PC-3 (cell line): ENCODE results near the gene AMPD1. TPM values are rescaled to one million over a fixed set of nuclear protein-coding genes. Genes with fewer than 3 reads are reported as not detected.

Experiments
- ATAC-seq: fragments of 200-7000 bp; cut with Tn5 transposase; 2 replicates; pipeline ENCODE4 v1.9.1; 2020; ENCODE audit warnings: mild to moderate bottlenecking, moderate library complexity
- BruUV-seq: library from RNA; stranded (reverse); fragments of 400-500 nt; replicated peaks from 2 replicates; lab custom pipeline; 2021; lab: Mats Ljungman, UMichigan
- CTCF ChIA-PET: fragments of 300-600 bp; sonication (Branson Sonifier 250); formaldehyde crosslinking; loops from one replicate; lab custom pipeline; 2022; ENCODE audit warnings: antibody characterized with exemption; lab: Charles Lee
- POLR2A ChIA-PET: fragments of 300-600 bp; sonication (Branson Sonifier 250); formaldehyde crosslinking; loops from one replicate; lab custom pipeline; 2022; ENCODE audit warnings: antibody characterized with exemption; ENCODE audit not compliant: unreplicated experiment; lab: Charles Lee
- DNase-seq: peaks from one replicate; pipeline ENCODE4 v3.0.0-alpha.2; 2015
- H2AFZ ChIP-seq: fragments of 300-600 bp; sonication (generic); 2 replicates; pipeline ENCODE4 v1.6.0; 2016; ENCODE audit warnings: antibody characterized with exemption, low read length
- H3F3A ChIP-seq: fragments of 300-600 bp; sonication (generic); one replicate; pipeline ENCODE4 v1.6.0; 2017; ENCODE audit warnings: antibody characterized with exemption, low read length, control low read depth, mild to moderate bottlenecking; ENCODE audit not compliant: unreplicated experiment
- H3K27ac ChIP-seq: fragments of 300-600 bp; sonication (generic); 2 replicates; pipeline ENCODE4 v1.5.1; 2016; ENCODE audit warnings: mild to moderate bottlenecking, low read length
- H3K27me3 ChIP-seq: fragments of 300-600 bp; sonication (generic); 2 replicates; pipeline ENCODE4 v1.6.1; 2016; ENCODE audit warnings: low read length, mixed read lengths
- H3K36me3 ChIP-seq: fragments of 300-600 bp; sonication (generic); 2 replicates; pipeline ENCODE4 v1.6.1; 2016; ENCODE audit warnings: low read depth, mixed run types, low read length, mixed read lengths
- H3K4me1 ChIP-seq: fragments of 300-600 bp; sonication (generic); 2 replicates; pipeline ENCODE4 v1.5.1; 2016; ENCODE audit warnings: low read length; ENCODE audit not compliant: insufficient read depth
- H3K4me2 ChIP-seq: fragments of 300-600 bp; sonication (generic); 2 replicates; pipeline ENCODE4 v1.6.0; 2016; ENCODE audit warnings: low read length
- H3K4me3 ChIP-seq: fragments of 300-600 bp; sonication (generic); 2 replicates; pipeline ENCODE4 v1.5.1; 2016; ENCODE audit warnings: mild to moderate bottlenecking, low read length, mixed read lengths
- H3K79me2 ChIP-seq: fragments of 300-600 bp; sonication (generic); 2 replicates; pipeline ENCODE4 v1.6.1; 2017; ENCODE audit warnings: low read length, mixed read lengths
- H3K9ac ChIP-seq: fragments of 300-600 bp; sonication (generic); 2 replicates; pipeline ENCODE4 v1.6.0; 2016; ENCODE audit warnings: mild to moderate bottlenecking, low read length
- H3K9me2 ChIP-seq: fragments of 300-600 bp; sonication (generic); replicated peaks from 2 replicates; pipeline ENCODE4 v1.6.1; 2016; ENCODE audit warnings: mixed run types, low read length, mixed read lengths
- H3K9me3 ChIP-seq: fragments of 300-600 bp; sonication (generic); 2 replicates; pipeline ENCODE4 v1.6.1; 2016; ENCODE audit warnings: low read length, mixed read lengths
- H4K20me1 ChIP-seq: fragments of 300-600 bp; sonication (generic); 2 replicates; pipeline ENCODE4 v1.6.1; 2016; ENCODE audit warnings: low read length, mixed read lengths
- EZH2 ChIP-seq: fragments of 300-600 bp; sonication (generic); IDR thresholded peaks from one replicate; pipeline ENCODE4 v1.6.1; 2017; ENCODE audit warnings: antibody characterized with exemption, mild to moderate bottlenecking, low read length; ENCODE audit not compliant: unreplicated experiment
- EZH2phosphoT487 ChIP-seq: fragments of 300-600 bp; sonication (generic); IDR thresholded peaks from 2 replicates; pipeline ENCODE4 v1.6.1; 2018; ENCODE audit warnings: mild to moderate bottlenecking, antibody characterized with exemption, low read length, borderline replicate concordance
- intact Hi-C: fragments of 100-400 bp; cut with micrococcal nuclease; formaldehyde crosslinking; loops from 2 replicates; pipeline ENCODE4 v1.9.0; 2023
- total RNA-seq: library from RNA; depleted of rRNA; stranded (reverse); fragments of >200 nt; gene quantifications from 2 replicates; pipeline ENCODE4 v1.2.3, GENCODE V29; 2014
- TF ChIP-seq, protein P1 (sequence below): fragments of 300-600 bp; sonication (generic); conservative IDR thresholded peaks from 2 replicates; pipeline ENCODE4 v1.5.1; 2017; ENCODE audit warnings: antibody characterized with exemption, low read depth, mild to moderate bottlenecking, low read length

The AMPD1 gene
- total RNA-seq, 1 experiment from 2014 or later, result not detected

- Histone ChIP-seq H3K36me3 (peaks cover 94% of the 10 kb centered on the region), H3K79me2 (no peaks in the 10 kb centered on the region)
Observed at GRCh38 chr1:114723915-114724314, 28.6 kb upstream of the AMPD1 start.

DNA sequence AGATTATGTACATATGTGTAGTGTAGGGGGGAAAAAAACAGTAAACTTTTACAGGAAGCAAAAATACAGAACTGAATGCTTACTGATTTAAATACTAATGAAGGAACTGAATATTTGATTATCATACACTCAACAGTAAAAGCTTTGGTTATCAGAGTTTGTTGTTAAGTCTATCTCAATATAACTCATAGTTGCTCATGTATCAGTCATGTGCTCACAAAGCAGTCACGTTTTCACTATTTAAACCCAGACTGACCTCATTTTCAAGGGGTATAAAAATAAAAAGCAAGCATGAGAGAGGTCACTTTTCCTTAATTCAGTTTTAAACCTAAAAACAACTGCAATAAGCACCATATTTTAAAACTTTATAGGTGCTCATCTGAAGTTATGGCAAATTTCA, 28.1 kb upstream of the AMPD1 start:
- intact Hi-C loops, result no loop called here
- H3K36me3 ChIP-seq, result peaks cover 94% of the 10 kb centered on the region

More at GRCh38 chr1:114723915-114724314, 28.6 kb upstream of the AMPD1 start:
- ChIA-PET CTCF (no interaction called here), POLR2A (no interaction called here)
- H3K9me3 ChIP-seq, result no peaks in the 10 kb centered on the region
- ATAC-seq (no peak), DNase-seq (no peak)
- H3K4me3 ChIP-seq, result no peak overlapping the region
- TF ChIP-seq EZH2 (no peak), EZH2phosphoT487 (no peak)
- TF ChIP-seq, protein P1, sequence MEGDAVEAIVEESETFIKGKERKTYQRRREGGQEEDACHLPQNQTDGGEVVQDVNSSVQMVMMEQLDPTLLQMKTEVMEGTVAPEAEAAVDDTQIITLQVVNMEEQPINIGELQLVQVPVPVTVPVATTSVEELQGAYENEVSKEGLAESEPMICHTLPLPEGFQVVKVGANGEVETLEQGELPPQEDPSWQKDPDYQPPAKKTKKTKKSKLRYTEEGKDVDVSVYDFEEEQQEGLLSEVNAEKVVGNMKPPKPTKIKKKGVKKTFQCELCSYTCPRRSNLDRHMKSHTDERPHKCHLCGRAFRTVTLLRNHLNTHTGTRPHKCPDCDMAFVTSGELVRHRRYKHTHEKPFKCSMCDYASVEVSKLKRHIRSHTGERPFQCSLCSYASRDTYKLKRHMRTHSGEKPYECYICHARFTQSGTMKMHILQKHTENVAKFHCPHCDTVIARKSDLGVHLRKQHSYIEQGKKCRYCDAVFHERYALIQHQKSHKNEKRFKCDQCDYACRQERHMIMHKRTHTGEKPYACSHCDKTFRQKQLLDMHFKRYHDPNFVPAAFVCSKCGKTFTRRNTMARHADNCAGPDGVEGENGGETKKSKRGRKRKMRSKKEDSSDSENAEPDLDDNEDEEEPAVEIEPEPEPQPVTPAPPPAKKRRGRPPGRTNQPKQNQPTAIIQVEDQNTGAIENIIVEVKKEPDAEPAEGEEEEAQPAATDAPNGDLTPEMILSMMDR, result no peak
- no peak overlapping the region for H3K4me2 ChIP-seq
- no TSS peak for BruUV-seq
- H3K27me3 ChIP-seq, result no peaks in the 10 kb centered on the region
- intact Hi-C loops, result no loop called here
- H2AFZ ChIP-seq, result no peak overlapping the region
- H3K9ac ChIP-seq, result no peak overlapping the region
- H4K20me1 ChIP-seq, result no peaks in the 10 kb centered on the region
- H3K27ac ChIP-seq, result no peak overlapping the region
- no peaks in the 10 kb centered on the region for H3K9me2 ChIP-seq
- peaks cover 17% of the 10 kb centered on the region for H3K4me1 ChIP-seq
- H3F3A ChIP-seq, result no peaks in the 10 kb centered on the region

DNA sequence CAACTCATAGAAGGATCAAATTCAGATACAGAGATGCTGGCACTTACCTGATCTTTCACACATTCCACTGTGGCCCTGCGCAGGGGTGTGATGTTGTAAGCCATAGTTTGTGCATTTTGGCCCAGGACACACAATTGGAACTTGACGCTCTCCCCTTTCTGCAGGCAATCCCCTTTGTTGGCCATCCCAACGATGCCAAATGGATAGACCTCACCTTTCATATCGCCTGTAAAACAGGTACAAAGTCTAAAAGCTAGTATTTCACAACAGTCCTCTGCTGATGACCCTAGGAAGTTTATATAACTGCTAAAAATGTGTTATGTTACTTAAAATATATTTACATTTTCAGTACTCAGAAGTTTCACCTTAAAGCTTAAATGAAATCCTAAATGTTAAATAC, 25.1 kb upstream of the AMPD1 start:
- Histone ChIP-seq H3K27ac (no peak overlapping the region), H3K9me2 (no peaks in the 10 kb centered on the region), H3K4me2 (no peak overlapping the region), H3K4me1 (peaks cover 26% of the 10 kb centered on the region), H3K27me3 (no peaks in the 10 kb centered on the region), H3K36me3 (peaks cover 91% of the 10 kb centered on the region), H3K9ac (no peak overlapping the region), H3K79me2 (peaks cover 11% of the 10 kb centered on the region), H4K20me1 (0 out of 2 replicates have a peak, but pooled peaks cover 4% of the 10 kb centered on the region), H3F3A (no peaks in the 10 kb centered on the region), H2AFZ (no peak overlapping the region), H3K4me3 (no peak overlapping the region), H3K9me3 (no peaks in the 10 kb centered on the region)
- intact Hi-C loops, result no loop called here
- ATAC-seq (no peak), DNase-seq (no peak)
- CTCF ChIA-PET, result no interaction called here
- TF ChIP-seq EZH2, result no peak
- no peak for TF ChIP-seq EZH2phosphoT487
- TF ChIP-seq, protein P1, result no peak
- POLR2A ChIA-PET, result no interaction called here
- no TSS peak for BruUV-seq

More for the DNA sequence above, 28.1 kb upstream of the AMPD1 start:
- peaks cover 22% of the 10 kb centered on the region for H3K4me1 ChIP-seq
- no TSS peak for BruUV-seq
- POLR2A ChIA-PET, result interaction anchor here (0.6 kb wide), 1 partner anchor 385 kb away, joined by 7 read pairs; no protein-coding TSS in a partner anchor
- DNase-seq, result no peak
- no peak overlapping the region for H3K9ac ChIP-seq
- H3K27me3 ChIP-seq, result no peaks in the 10 kb centered on the region
- TF ChIP-seq, protein P1, result no peak
- TF ChIP-seq EZH2phosphoT487 (no peak), EZH2 (no peak)
- H3F3A ChIP-seq, result no peaks in the 10 kb centered on the region
- CTCF ChIA-PET, result no interaction called here
- H3K4me3 ChIP-seq, result no peak overlapping the region
- no peaks in the 10 kb centered on the region for H3K9me2 ChIP-seq
- no peak overlapping the region for H3K4me2 ChIP-seq
- no peaks in the 10 kb centered on the region for H3K79me2 ChIP-seq
- H2AFZ ChIP-seq, result no peak overlapping the region
- no peak for ATAC-seq
- no peak overlapping the region for H3K27ac ChIP-seq
- no peaks in the 10 kb centered on the region for H4K20me1 ChIP-seq
- no peaks in the 10 kb centered on the region for H3K9me3 ChIP-seq
